Transverse colon (tissue), 4 donors: ENCODE data around the gene PROX2. TPM values are rescaled to one million over a fixed set of nuclear protein-coding genes. Genes with fewer than 3 reads are reported as not detected.
A peak's percentile ranks its signal among the peaks of the same experiment; 100 is the strongest.

Source experiments
- DNase-seq: peaks from one replicate; pipeline ENCODE4 v3.0.0-alpha.2; 2019
- H3K27ac ChIP-seq, 4 donors: fragments of 200-600 bp; sonication (generic); 2 replicates each; pipeline ENCODE4 v1.5.1; 2016 to 2018; ENCODE audit warnings: inconsistent platforms in 4 of 4
- H3K27me3 ChIP-seq: fragments of 200-600 bp; sonication (generic); 2 replicates; pipeline ENCODE4 v1.5.1; 2017; ENCODE audit warnings: inconsistent platforms
- H3K36me3 ChIP-seq, 4 donors: fragments of 200-600 bp; sonication (generic); 2 replicates each; pipeline ENCODE4 v1.5.1; 2017 to 2019; ENCODE audit warnings: inconsistent platforms in 4 of 4
- H3K4me1 ChIP-seq, 4 donors: fragments of 200-600 bp; sonication (generic); 2 replicates each; pipeline ENCODE4 v1.5.1; 2017 to 2020; ENCODE audit warnings: inconsistent platforms in 4 of 4
- H3K4me3 ChIP-seq, 4 donors: fragments of 200-600 bp; sonication (generic); 1 replicate in 1 of 4; 2 replicates in 3 of 4; pipeline versions ENCODE4 v1.5.1 to v1.6.1; 2017 to 2019; ENCODE audit warnings: inconsistent platforms in 4 of 4
- H3K9me3 ChIP-seq, 2 donors: fragments of 200-600 bp; sonication (generic); 2 replicates each; pipeline ENCODE4 v1.5.1; 2017 to 2019; ENCODE audit warnings: inconsistent platforms in 2 of 2
- EP300 ChIP-seq: sonication (generic); formaldehyde crosslinking; IDR thresholded peaks from one replicate; pipeline ENCODE4 v1.6.1; 2017; ENCODE audit warnings: antibody characterized with exemption, low read depth
- POLR2A ChIP-seq: fragments of 450-650 bp; IDR thresholded peaks from one replicate; pipeline ENCODE4 v1.6.1; 2016; ENCODE audit warnings: antibody characterized with exemption, mild to moderate bottlenecking, moderate library complexity
- POLR2AphosphoS5 ChIP-seq, 3 donors: sonication (generic); formaldehyde crosslinking; IDR thresholded peaks; one replicate each; pipeline ENCODE4 v1.6.1; 2016; ENCODE audit warnings: antibody characterized with exemption in 3 of 3
- WGBS, 2 donors: methylation state at CpG; one replicate each; pipeline ENCODE4 v1.1.5; 2018; ENCODE audit warnings: low coverage in 1 of 2; 5-methylcytosine and 5-hydroxymethylcytosine counted together
- in situ Hi-C, 4 donors: fragments of 200-750 bp; cut with MboI; loops; one replicate each; pipeline versions ENCODE4 v1.15.0 to v1.15.1; 2017; ENCODE audit warnings: low sequenced_read_pairs in 3 of 4, low pct_ligation_motif_present in 1 of 4, low pct_unique_long_range_greater_than_20kb in 1 of 4
- intact Hi-C: fragments of 100-400 bp; cut with DNase I; formaldehyde crosslinking; loops from one replicate; pipeline ENCODE4 v1.15.1; 2023; ENCODE audit warnings: low total_unique reads
- total RNA-seq, 4 donors: library from RNA; depleted of rRNA; stranded (reverse); fragments of >200 nt; gene quantifications; one replicate each; pipeline ENCODE4 v1.1.0, GENCODE V29; 2016
- TF ChIP-seq, protein P1 (sequence below), 5 experiments: fragments of 200-600 bp in 3 of 5; fragments of 450-650 bp in 2 of 5; sonication (generic) in 3 of 5; IDR thresholded peaks; 1 replicate in 2 of 5; 2 replicates in 3 of 5; pipeline ENCODE4 v1.5.1; 2016 to 2017; ENCODE audit warnings: antibody characterized with exemption in 5 of 5, inconsistent platforms in 3 of 5, mild to moderate bottlenecking in 2 of 5, moderate library complexity in 1 of 5

The PROX2 gene
- total RNA-seq, 4 donors from 2014 or later: 0.79 TPM; not detected in 3

DNA sequence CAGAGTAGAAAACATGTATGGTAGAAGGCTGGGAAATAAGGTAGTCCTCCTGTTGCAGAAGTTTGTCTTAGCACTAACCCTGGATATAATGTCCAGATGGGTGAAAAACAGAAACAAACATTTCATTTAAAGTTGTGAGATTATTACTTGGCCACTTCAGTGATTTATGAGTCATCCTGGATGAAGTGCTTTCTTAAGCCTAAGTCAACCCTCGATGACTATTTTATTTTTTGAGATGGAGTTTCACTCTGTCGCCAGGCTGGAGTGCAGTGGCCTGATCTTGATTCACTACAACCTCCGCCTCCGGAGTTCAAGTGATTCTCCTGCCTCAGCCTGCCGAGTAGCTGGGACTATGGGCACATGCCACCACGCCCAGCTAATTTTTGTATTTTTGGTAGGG lies 15.9 kb upstream of the PROX2 start:
- H3K4me3 ChIP-seq: no peak overlapping the region
- 81 to 90% methylated on average over 2 to 6 of the region's 6 CpGs for WGBS, 2 donors
- H3K4me1 ChIP-seq: peaks cover 0 to 32% (median 17%) of the 10 kb centered on the region in 4 donors
- no peak overlapping the region for H3K27ac ChIP-seq
- H3K27me3 ChIP-seq: no peaks in the 10 kb centered on the region
- intact Hi-C loops (no loop called here), in situ Hi-C loops (no loop called here)
- no peak for DNase-seq
- peaks cover 0 to 71% (median 34%) of the 10 kb centered on the region in 4 donors for H3K36me3 ChIP-seq
- H3K9me3 ChIP-seq: no peaks in the 10 kb centered on the region
- TF ChIP-seq, protein P1, sequence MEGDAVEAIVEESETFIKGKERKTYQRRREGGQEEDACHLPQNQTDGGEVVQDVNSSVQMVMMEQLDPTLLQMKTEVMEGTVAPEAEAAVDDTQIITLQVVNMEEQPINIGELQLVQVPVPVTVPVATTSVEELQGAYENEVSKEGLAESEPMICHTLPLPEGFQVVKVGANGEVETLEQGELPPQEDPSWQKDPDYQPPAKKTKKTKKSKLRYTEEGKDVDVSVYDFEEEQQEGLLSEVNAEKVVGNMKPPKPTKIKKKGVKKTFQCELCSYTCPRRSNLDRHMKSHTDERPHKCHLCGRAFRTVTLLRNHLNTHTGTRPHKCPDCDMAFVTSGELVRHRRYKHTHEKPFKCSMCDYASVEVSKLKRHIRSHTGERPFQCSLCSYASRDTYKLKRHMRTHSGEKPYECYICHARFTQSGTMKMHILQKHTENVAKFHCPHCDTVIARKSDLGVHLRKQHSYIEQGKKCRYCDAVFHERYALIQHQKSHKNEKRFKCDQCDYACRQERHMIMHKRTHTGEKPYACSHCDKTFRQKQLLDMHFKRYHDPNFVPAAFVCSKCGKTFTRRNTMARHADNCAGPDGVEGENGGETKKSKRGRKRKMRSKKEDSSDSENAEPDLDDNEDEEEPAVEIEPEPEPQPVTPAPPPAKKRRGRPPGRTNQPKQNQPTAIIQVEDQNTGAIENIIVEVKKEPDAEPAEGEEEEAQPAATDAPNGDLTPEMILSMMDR (IDR thresholded peaks at IDR 0.05): no peak
- no peak for TF ChIP-seq POLR2AphosphoS5 (IDR thresholded peaks at IDR 0.05)
- TF ChIP-seq EP300: no peak
- TF ChIP-seq POLR2A: no peak

GRCh38 chr14:74890262-74890661 lies 14.3 kb upstream of the PROX2 start:
- H3K4me3 ChIP-seq: no peak overlapping the region
- no peaks in the 10 kb centered on the region for H3K9me3 ChIP-seq
- intact Hi-C loops (no loop called here), in situ Hi-C loops (no loop called here)
- H3K27ac ChIP-seq: no peak overlapping the region
- peaks cover 0 to 47% (median 27%) of the 10 kb centered on the region in 4 donors for H3K4me1 ChIP-seq
- no peak for DNase-seq
- TF ChIP-seq POLR2AphosphoS5 (IDR thresholded peaks at IDR 0.05): no peak
- TF ChIP-seq EP300: no peak
- no peak for TF ChIP-seq POLR2A
- TF ChIP-seq, protein P1 (IDR thresholded peaks at IDR 0.05): no peak
- H3K36me3 ChIP-seq: peaks cover 0 to 64% (median 26%) of the 10 kb centered on the region in 4 donors
- H3K27me3 ChIP-seq: no peaks in the 10 kb centered on the region
- WGBS, 2 donors: 98 to 100% methylated on average over 2 to 6 of the region's 6 CpGs

DNA sequence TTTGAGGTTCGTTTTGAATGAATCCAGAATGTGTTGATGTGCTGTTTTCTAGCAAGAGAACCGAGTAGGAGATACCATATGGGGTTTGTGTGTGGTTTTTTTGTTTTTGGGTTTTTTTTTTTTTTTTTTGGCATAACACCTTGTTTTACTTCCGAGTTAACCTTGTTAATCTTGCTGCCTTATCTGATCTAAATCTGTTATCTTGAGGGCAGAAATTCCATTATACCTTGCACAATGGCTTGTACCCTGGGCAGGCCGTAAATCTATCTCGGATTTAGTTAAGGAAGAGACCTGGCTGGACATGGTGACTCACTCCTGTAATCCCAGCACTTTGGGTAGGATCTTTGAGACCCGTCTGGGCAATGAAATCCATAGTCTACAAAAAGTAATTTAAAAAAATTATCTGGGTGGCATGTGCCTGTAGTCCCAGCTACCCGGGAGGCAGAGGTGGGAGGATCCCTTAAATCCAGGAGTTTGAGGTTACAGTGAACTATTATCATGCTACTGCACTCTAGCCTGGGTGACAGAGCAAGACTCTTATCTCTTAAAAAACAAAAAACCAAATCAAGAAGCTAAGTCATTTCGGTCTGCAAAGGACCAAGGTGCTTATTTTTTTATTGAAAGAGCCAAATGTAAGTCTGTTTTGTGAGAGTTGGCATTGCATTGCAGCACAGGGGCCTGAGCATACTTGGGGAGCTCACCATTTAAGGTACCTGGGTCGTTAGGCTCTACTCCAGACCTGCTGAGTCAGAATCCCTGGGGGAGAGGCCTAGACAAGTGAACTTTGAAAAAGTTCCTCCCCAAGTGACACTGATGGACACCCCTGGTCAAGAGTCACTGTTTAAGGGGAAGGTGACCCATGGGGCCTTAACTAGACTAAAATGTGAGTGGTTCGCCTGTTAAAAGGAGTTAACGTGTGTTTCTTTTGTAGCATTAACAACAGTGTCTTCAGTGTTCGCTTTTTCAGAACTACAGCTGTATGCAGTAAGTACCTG lies 12.5 kb upstream of the PROX2 start:
- H3K9me3 ChIP-seq: no peaks in the 10 kb centered on the region
- H3K27ac ChIP-seq: peak overlapping the region; percentile 0 to 50 (median 26)
- peaks cover 16 to 65% (median 43%) of the 10 kb centered on the region in 4 donors for H3K4me1 ChIP-seq
- no peak for TF ChIP-seq POLR2AphosphoS5 (IDR thresholded peaks at IDR 0.05)
- TF ChIP-seq POLR2A: no peak
- TF ChIP-seq EP300: no peak
- DNase-seq: no peak
- H3K4me3 ChIP-seq: no peak overlapping the region
- intact Hi-C loops (no loop called here), in situ Hi-C loops (no loop called here)
- no peaks in the 10 kb centered on the region for H3K27me3 ChIP-seq
- peaks cover 0 to 53% (median 17%) of the 10 kb centered on the region in 4 donors for H3K36me3 ChIP-seq
- 54 to 56% methylated on average over 10 to 12 of the region's 12 CpGs for WGBS, 2 donors

DNA sequence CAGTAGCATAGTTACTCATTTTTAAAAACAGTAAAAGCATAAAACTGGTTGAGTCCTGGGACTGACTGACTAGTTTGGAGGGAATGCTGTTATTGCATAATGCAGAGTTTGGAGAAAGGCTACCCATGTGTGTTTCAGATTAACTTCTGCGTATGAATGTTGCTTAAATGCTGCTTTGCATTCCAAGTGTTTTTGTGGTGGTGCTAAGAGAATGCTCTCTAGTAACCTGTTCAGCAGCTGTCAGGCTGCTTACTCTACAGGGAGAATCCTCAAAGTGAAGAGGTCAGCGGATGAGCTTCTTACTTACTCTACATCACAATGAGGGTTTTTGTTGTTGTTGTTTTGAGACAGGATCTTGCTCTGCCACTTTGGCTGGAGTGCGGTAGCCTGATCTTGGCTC lies 10.1 kb upstream of the PROX2 start:
- in situ Hi-C loops (no loop called here), intact Hi-C loops (no loop called here)
- 82 to 85% methylated on average over 2 to 3 of the region's 3 CpGs for WGBS, 2 donors
- Histone ChIP-seq H3K36me3 (peaks cover 0 to 28% (median 8%) of the 10 kb centered on the region in 4 donors), H3K4me1 (peaks cover 19 to 64% (median 55%) of the 10 kb centered on the region in 4 donors), H3K27ac (peak overlapping the region; percentile 30 to 61 (median 37)), H3K9me3 (no peaks in the 10 kb centered on the region), H3K4me3 (no peak overlapping the region), H3K27me3 (no peaks in the 10 kb centered on the region)
- DNase-seq: no peak
- TF ChIP-seq EP300 (no peak), POLR2A (no peak), POLR2AphosphoS5 (IDR thresholded peaks at IDR 0.05) (peak in 2 of 3 donors; percentile 14 to 59)
- TF ChIP-seq, protein P1 (IDR thresholded peaks at IDR 0.05): no peak
